HG03095 (cell line): ENCODE data around the gene KLC3.
"Not testable (repeated sequence)": the region's sequence is repeated elsewhere in the genome, so short reads cannot be mapped to it uniquely, and the experiment has no call there.

ENCODE experiments used
- ATAC-seq: cut with Tn5 transposase; IDR thresholded peaks from one replicate; pipeline ENCODE4 v1.9.1; 2021; ENCODE audit warnings: moderate library complexity; ENCODE audit not compliant: unreplicated experiment

The KLC3 gene

GRCh38 chr19:45340232-45340898, at the start of gene KLC3:
Gene KLC3 (plus strand): TSS chr19:45340750. CDS start chr19:45345542, 4,792 bp downstream.
- no peak for ATAC-seq

DNA sequence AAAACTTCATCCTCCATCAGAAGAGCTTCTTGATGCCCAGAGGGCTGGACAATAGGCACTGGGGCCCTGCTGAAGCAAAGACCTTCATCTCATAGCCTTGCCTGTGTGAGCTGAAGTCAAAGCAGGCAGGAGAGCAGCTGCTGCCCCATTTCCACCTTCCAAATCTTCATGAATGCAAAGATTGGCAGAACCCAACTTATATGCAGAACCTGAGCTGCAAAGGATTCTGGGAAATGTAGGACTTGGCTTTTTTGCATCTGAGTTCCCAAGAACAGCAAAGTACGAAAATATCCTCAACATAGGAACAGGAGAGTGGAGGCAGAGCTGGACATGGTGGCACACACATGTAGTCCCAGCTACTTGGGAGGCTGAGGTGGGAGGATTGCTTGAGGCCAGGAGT, 48.7 kb upstream of the KLC3 start:
- no peak for ATAC-seq

- no peak for ATAC-seq
These were observed 46.9 kb upstream of the KLC3 start for GRCh38 chr19:45293682-45294081.

DNA sequence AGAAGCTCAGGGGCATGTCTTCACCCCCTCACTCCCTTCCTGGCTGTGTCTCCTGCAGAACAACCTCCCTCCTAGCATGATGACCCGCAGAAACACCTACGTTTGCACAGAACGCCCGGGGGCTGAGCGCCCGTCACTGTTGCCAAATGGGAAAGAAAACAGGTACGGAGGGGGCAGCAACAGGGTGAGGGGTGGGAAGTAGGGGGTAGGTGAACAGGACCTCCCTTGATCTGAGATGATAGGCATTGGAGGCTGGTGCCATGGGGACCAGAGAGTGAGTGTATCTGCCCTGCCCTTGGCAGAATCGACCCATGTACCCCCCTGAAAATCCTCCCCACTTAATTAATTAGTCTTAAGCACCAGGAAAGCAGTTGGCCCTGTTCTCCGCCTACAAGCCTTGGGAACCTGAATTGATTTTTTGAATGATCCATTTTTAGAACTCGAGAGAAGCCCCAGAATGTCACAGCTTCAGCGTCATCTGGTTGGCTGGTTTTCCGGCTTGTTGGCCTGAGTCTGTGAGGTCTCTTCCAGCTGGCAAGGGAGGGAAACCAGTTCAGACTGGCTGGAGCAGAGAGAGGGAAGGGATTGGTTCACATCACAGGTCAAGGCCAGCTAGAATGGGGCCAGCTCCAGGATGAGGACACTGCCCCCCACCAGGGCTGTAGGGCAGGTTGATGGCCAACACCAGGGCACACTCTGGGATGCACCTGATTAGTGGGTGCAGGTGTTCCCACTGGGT, 46.1 kb upstream of the KLC3 start:
- ATAC-seq = no peak

DNA sequence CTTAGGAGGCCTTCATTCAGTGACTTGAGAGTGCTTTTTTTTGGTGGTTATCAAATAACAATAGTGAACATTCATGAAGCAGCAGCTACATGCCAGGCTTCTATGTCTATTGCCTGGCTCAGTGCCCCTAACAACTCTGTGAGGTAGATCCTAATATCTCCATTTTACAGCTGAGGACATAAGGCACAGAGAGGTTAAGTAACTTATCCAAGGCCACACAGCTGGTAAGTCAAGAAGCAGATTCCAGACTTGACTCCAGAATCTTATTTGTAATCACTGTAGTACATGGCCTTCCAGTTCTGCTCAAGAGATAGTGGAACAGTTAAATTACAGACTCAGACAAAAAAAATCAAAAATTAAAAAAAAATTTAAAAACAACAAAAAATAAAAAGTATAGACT, 44.7 kb upstream of the KLC3 start:
- no peak for ATAC-seq

GRCh38 chr19:45296355-45296754, 44.2 kb upstream of the KLC3 start:
- no peak for ATAC-seq

- no peak for ATAC-seq
These were observed 42.9 kb upstream of the KLC3 start for GRCh38 chr19:45297674-45298073.

- ATAC-seq = no peak
These were observed 42.3 kb upstream of the KLC3 start for GRCh38 chr19:45298264-45298663.

- no peak for ATAC-seq
These were observed 40.8 kb upstream of the KLC3 start for GRCh38 chr19:45299719-45300118.

GRCh38 chr19:45302416-45302815, 38.1 kb upstream of the KLC3 start:
- ATAC-seq = no peak

DNA sequence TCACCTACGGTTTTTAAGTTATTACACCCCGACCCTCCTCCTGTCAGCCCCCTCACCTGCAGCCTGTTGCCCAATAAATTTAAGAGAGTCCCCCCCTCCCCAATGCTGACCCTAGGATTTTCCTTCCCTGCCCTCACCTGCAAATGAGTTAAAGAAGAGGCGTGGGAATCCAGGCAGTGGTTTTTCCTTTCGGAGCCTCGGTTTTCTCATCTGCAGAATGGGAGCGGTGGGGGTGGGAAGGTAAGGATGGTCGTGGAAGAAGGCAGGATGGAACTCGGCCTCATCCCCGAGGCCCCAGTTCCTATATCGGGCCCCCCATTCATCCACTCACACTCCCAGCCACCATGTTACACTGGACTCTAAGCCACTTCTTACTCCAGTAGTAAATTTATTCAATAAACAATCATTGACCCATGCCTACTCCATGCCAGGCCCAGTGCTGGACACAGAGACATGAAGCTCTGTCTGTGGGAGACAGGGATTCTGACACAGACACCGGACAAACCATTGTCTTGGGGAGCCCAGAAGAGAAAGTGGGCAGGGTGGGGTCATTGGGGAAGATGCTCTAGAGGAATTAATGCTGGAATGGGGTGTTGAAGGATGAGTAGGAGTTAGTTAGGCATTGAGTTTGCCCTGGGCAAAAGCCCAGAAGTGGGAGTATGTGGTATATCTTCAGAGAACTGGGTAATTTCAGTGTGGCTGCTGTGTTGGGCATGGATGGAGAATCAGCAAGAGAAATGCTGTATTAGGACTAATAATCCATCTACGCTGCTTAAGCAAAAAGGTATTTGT, 37.1 kb upstream of the KLC3 start:
- ATAC-seq = no peak

DNA sequence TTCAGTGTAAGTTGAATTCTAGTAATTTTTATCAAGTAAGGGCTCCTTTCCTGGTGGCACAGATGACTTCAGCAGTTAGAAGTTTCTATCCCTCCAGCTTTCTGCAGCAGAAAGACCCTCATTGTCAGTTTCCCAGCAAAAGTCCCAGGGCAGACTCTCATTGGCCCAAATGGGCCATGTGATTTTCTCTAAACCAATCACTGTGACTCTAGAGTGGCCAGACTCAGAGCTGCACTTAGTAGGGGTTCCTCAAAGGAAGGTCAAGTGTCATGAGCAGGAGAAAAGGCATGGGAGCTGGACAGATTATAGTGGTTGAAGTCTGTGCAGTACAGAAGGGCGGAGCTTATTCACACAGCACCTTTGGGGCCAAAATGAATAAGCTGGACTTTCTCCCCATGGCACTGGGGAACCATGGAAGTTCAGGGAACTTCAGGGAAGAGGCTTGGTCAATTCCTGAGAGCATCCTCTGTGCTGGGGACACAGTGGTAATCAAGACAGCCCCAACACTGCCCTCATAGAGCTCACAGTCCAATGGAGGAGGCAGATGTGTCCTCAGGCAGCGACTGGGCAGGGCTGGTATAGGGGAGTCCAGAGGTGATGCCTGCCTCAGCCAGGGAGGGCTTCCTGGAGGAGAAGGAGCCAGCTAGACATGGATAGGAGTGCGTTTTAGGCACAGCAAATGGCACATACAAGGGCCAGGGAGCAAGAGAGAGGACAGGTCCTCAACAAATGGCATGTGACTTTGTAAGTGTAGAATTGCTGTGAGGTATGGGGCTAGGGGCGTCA, 36.2 kb upstream of the KLC3 start:
- ATAC-seq = no peak

GRCh38 chr19:45305007-45305406, 35.5 kb upstream of the KLC3 start:
- no peak for ATAC-seq

DNA sequence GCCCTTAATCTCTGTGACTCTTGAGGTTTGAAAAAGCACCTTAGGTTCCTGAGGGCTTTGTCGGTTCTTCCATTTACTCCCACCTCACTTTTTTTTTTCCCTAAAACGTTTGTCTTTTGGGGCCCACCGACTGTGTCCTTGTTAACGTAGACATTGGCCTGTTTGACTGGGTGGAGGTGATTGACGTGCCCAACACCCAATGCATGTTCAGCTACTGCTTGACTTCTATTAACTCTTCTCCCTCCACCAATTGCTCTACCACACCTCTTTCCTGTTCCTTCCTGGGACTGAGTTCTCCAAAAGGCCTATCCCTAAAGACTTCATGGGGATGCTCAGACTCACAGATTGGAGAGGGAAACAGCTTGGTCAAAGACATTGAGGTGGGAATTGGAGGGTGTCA, 35.1 kb upstream of the KLC3 start:
- no peak for ATAC-seq

GRCh38 chr19:45306040-45306439, 34.5 kb upstream of the KLC3 start:
- no peak for ATAC-seq

- no peak for ATAC-seq
These were observed 34.0 kb upstream of the KLC3 start for GRCh38 chr19:45306518-45307027.

DNA sequence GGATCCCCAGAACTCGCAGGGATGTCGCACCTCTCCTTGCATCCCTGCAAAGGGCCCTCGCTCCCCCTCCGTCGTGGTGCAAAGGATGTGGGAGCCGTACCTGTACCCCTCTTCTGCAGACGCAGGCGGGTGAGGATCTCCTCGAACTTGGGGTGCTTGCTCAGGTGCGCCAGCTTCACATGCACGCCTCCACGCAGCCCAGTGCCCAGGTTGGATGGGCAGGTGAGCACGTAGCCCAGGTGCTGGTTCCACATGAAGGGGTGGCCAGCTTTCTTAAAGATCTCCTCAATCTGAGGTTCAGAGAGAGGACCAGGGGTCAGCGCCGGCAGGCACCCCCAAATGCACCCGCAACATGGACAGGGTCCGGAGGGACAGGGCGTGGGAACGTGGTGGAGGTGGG, 33.2 kb upstream of the KLC3 start:
- ATAC-seq = no peak

DNA sequence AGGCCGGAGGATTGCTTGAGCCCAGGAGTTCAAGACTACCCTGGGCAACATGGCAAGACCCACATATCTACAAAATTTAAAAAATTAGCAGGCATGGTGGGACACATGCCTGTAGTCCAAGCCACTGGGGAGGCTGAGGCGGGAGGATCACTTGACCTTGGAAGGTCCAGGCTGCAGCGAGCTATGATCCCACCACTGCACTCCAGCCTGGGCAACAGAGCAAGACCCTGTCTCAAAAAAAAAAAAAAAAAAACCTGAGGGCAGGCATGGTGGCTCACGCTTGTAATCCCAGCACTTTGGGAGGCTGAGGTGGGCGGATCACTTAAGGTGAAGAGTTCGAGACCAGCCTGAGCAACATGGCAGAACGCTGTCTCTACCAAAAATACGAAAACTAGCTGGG, 31.2 kb upstream of the KLC3 start:
- ATAC-seq = not testable (repeated sequence)

DNA sequence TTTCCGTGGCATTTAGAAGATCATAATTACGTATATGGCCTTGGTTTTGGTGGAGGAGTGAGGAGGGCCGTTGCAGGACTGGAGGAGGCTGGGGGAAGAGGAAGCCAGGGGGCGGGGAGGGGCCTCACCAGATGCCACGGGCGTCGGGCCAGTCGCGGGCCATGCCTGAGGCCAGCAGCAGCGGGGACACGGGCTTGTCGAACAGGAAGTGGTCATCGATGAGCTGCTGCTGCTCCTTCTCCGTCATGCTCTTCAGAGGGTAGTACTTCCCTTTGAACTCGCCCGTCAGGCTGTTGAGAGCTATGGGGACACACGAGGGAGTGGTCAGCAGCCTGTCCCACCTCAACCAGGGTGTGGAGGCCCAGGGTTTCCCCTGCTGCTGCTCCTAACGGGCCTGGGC, 28.9 kb upstream of the KLC3 start:
- ATAC-seq = no peak

DNA sequence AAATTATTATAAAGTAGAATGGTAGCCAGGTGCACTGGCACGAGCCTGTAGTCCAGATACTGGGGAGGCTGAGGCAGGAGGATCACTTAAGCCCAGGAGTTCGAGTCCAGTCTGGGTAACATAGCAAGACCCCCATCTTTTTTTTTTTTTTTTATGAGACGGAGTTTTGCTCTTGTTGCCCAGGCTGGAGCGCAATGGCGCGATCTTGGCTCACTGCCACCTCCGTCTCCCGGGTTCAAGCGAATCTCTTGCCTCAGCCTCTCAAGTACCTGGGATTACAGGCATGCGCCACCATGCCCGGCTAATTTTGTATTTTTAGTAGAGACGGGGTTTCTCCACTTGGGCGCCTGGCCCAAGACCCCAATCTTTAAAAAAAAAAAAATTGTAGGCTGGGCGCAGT, 28.3 kb upstream of the KLC3 start:
- not testable (repeated sequence) for ATAC-seq

- no peak for ATAC-seq
These were observed 25.8 kb upstream of the KLC3 start for GRCh38 chr19:45314708-45315245.
